ENCODE results near the gene PML. TPM values are rescaled to one million over a fixed set of nuclear protein-coding genes. Genes with fewer than 3 reads are reported as not detected.
"Not testable (repeated sequence)": the region's sequence is repeated elsewhere in the genome, so short reads cannot be mapped to it uniquely, and the experiment has no call there.

The PML gene
- total RNA-seq, 1 experiment from 2014 or later, result 24.6 TPM

GRCh38 chr15:73975440-73976125 is 18.9 kb upstream of the PML start:
- H3K36me3 Mint-ChIP-seq (ENCODE audit: insufficient read depth in 1 of 3, low read depth in 3 of 3); H2BK15ac ChIP-seq (ENCODE audit: low read depth, low read length); H3K4me3 Mint-ChIP-seq; H3K9me3 Mint-ChIP-seq; H3K27ac Mint-ChIP-seq; H3K9me3 ChIP-seq (ENCODE audit: control insufficient read depth, low read depth, low read length); H4K91ac ChIP-seq (ENCODE audit: insufficient read length, low read depth, low read length); H4K20me1 ChIP-seq (ENCODE audit: control insufficient read depth, insufficient read depth, insufficient read length); H3K56ac ChIP-seq (ENCODE audit: insufficient read length, low read depth, low read length); H3K4me1 ChIP-seq (ENCODE audit: insufficient read depth, low read length); DNase-seq; H3T11ph ChIP-seq (ENCODE audit: low read length); H4K8ac ChIP-seq (replicated peaks; ENCODE audit: insufficient read length, low read depth, low read length); H2AFZ ChIP-seq (ENCODE audit: low read length); H3K27ac ChIP-seq (ENCODE audit: insufficient read length, low read depth, low read length); H3K9ac ChIP-seq (ENCODE audit: extremely low read depth, insufficient read length, low read length); H3K4ac ChIP-seq (ENCODE audit: low read depth, low read length); H2BK120ac ChIP-seq (ENCODE audit: low read depth, low read length, poor library complexity, severe bottlenecking); H2AK5ac ChIP-seq (ENCODE audit: insufficient read length, low read length); H3K4me1 Mint-ChIP-seq; H3K27me3 ChIP-seq (ENCODE audit: insufficient read depth, low read length); H2BK5ac ChIP-seq (ENCODE audit: insufficient read length, low read length); H4K5ac ChIP-seq (ENCODE audit: insufficient read length, low read depth, low read length); H3K14ac ChIP-seq (ENCODE audit: insufficient read depth, low read length); H2BK12ac ChIP-seq (ENCODE audit: insufficient read length, low read depth, low read length); H3K23me2 ChIP-seq (ENCODE audit: insufficient read length, low read depth, low read length, poor library complexity, severe bottlenecking); H3K23ac ChIP-seq (ENCODE audit: insufficient read length, low read depth, low read length); H3K18ac ChIP-seq (ENCODE audit: insufficient read length, low read depth, low read length); H2BK20ac ChIP-seq (ENCODE audit: low read depth, low read length, poor library complexity, severe bottlenecking); H3K79me2 ChIP-seq (ENCODE audit: insufficient read depth, low read length); H3K4me2 ChIP-seq (ENCODE audit: insufficient read depth, insufficient read length, low read length); H3K79me1 ChIP-seq (ENCODE audit: insufficient read depth, low read depth, low read length, poor library complexity, severe bottlenecking): not testable (repeated sequence)
- WGBS (ENCODE audit: extremely low coverage, insufficient read length, low lambda C conversion rate), result no CpG with 5 or more reads among the region's 18 CpGs
- peaks cover 42% of the 10 kb centered on the region for H3K27me3 Mint-ChIP-seq (ENCODE audit: low read depth)

All from H9 (cell line).